ENCODE data around the gene PRRG2. TPM values are rescaled to one million over a fixed set of nuclear protein-coding genes. Genes with fewer than 3 reads are reported as not detected.

Gene PRRG2
- total and polyA plus RNA-seq, 10 of the 15 experiments (the other 5 are each of a cell fraction or from before 2014, with no cell fraction given) = 0.09 to 2.1 (median 0.86) TPM

DNA sequence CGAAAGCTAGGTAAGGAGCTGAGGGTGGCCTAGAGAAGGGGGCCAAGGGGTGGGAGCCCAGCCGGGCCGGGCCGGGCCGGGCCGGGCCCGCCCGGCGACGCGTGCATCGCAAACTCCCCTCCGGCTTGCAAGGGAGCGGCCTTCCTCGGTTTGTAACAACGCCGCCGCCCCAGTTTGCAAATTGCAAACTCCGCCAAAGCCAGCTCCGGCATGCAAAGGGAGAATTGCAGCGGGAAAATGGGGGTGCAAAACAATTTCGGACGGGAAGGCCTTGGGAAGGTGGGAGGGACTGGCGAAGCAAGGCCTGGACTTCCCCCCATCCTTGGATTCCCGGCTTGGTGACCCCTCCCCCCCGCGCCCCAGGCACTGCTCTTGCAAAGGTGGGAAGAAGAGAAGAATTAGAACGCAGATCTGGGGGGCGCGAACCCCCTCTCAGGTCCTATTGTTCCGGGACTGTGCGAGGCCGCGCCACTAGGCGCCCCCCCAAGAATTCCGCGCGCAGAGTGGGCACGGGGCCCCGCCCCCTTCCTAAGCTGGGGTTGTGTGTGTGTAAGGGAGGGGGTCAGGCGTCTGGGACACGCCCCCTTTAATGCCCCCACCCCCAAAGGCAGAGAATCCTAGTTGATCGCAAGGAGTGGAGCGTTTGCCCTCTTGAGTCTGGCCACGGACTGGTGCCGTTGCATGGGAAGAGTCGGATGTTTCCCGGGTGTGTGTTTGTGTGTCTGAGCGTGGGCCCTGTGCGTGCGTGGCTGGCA lies 10.8 kb downstream of the PRRG2 start:
- Histone ChIP-seq H3K4me3 (peak overlapping the region; percentile 89), H3K27ac (ENCODE audit: control insufficient read depth, insufficient read depth) (peak overlapping the region; percentile 72), H3K4me2 (ENCODE audit: control insufficient read depth, insufficient read depth) (peak overlapping the region; percentile 97), H3K36me3 (ENCODE audit: control insufficient read depth in 2 of 2, insufficient read depth in 2 of 2, low read length in 1 of 2) (peaks cover 0 to 12% of the 10 kb centered on the region in 2 experiments; a peak in 3 of 4 replicates), H3K9me3 (replicated peaks; ENCODE audit: control insufficient read depth, insufficient read depth, low read length) (no peaks in the 10 kb centered on the region), H4K20me1 (ENCODE audit: control insufficient read depth, insufficient read depth) (peaks cover 3% of the 10 kb centered on the region; the same call in 1 of the 2 replicates), H3K4me1 (ENCODE audit: control insufficient read depth, insufficient read depth, low read length) (peaks cover 15% of the 10 kb centered on the region), H3K27me3 (replicated peaks in 1 of 2; ENCODE audit: control insufficient read depth in 2 of 2, insufficient read depth in 2 of 2, low read length in 1 of 2) (no peaks in the 10 kb centered on the region), H3K9ac (ENCODE audit: control insufficient read depth, insufficient read depth, low read length) (peak overlapping the region; percentile 85), H2AFZ (ENCODE audit: control insufficient read depth, low read depth, low read length) (peak overlapping the region; percentile 34), H3K79me2 (ENCODE audit: control insufficient read depth, insufficient read depth, low read length) (peaks cover 28% of the 10 kb centered on the region)
- ChIA-PET SMC1A (ENCODE audit: uncharacterized antibody, unreplicated experiment) (interaction anchor here (2.2 kb wide), 1 partner anchor 12 kb away, joined by 7 read pairs; the partner anchor contains the start of genes NOSIP and PRRG2), RAD21 (ENCODE audit: unreplicated experiment) (interaction anchor here (1.0 to 1.5 kb wide), 3 partner anchors 49 to 139 kb away, joined by 3 to 4 read pairs (median 4); partner anchors contain the start of gene RRAS), POLR2A (interaction anchor here (0.5 to 4.8 kb wide), 7 partner anchors 11 to 276 kb away, joined by 3 to 49 read pairs (median 6); partner anchors contain the start of genes NOSIP, PNKP, PRMT1 and PRRG2), CTCF (interaction anchor here (1.0 kb wide), 2 partner anchors 45 to 48 kb away, joined by 4 to 5 read pairs; partner anchors contain the start of gene RRAS)
- no peak for FAIRE-seq
- TSS peak; percentile 62 for BruUV-seq (replicated peaks)
- intact Hi-C loops (cut with micrococcal nuclease; ENCODE audit: unreplicated experiment) = loop anchor here (2.0 to 5.0 kb wide), 2 partner anchors 50 to 85 kb away; partner anchors contain the start of genes PRMT1, RRAS and SCAF1
- no peak for DNase-seq (ENCODE audit: low read depth, low spot score)
- TF ChIP-seq CTCF (IDR thresholded peaks at IDR 0.05 in 2 of 3, conservative IDR thresholded peaks at IDR 0.05 in 1 of 3; ENCODE audit: control insufficient read depth in 2 of 3, extremely low read depth in 1 of 3, insufficient read depth in 1 of 3, low read depth in 3 of 3, low read length in 3 of 3) (0 out of 6 replicates have a peak, but pooled peaks of 1 of the 3 experiments have one; percentile 5), GATAD2B (conservative IDR thresholded peaks at IDR 0.05; ENCODE audit: low read depth) (peak; percentile 41; the same call in 1 of the 2 replicates), IRF4 (IDR thresholded peaks at IDR 0.05; ENCODE audit: low read depth, low read length) (no peak), POLR2AphosphoS2 (IDR thresholded peaks at IDR 0.05; ENCODE audit: low read depth, low read length) (no peak), POLR2AphosphoS5 (IDR thresholded peaks at IDR 0.05; ENCODE audit: low read length) (peak; percentile 42; the same call in 1 of the 2 replicates), SIN3A (IDR thresholded peaks at IDR 0.05; ENCODE audit: low read depth, low read length) (0 out of 2 replicates have a peak, but pooled peaks have one; percentile 19), NFXL1 (IDR thresholded peaks at IDR 0.05; ENCODE audit: borderline replicate concordance) (no peak), IKZF1 (conservative IDR thresholded peaks at IDR 0.05) (peak; percentile 47), IKZF2 (IDR thresholded peaks at IDR 0.05) (peak in 1 of 2 experiments; percentile 25; a peak in 1 of 4 replicates), NBN (IDR thresholded peaks at IDR 0.05) (0 out of 2 replicates have a peak, but pooled peaks have one; percentile 28)
- ATAC-seq = no peak
- in situ Hi-C loops (cut with MboI) = no loop called here
- under 1% methylated on average over 50 of the region's 51 CpGs for WGBS (ENCODE audit: insufficient coverage, insufficient replicate concordance, low lambda C conversion rate, missing lambda C conversion rate)
